HG03108 (cell line): ENCODE measurements around the gene ACBD6.

ENCODE experiments used
- ATAC-seq: cut with Tn5 transposase; IDR thresholded peaks from one replicate; pipeline ENCODE4 v1.9.1; 2021; ENCODE audit warnings: moderate library complexity; ENCODE audit not compliant: unreplicated experiment

The ACBD6 gene

GRCh38 chr1:180527101-180527669, 24.8 kb upstream of the ACBD6 start:
- ATAC-seq, result no peak

- ATAC-seq, result no peak
Measured at GRCh38 chr1:180525715-180526039, 23.3 kb upstream of the ACBD6 start.

GRCh38 chr1:180524915-180525714, 22.7 kb upstream of the ACBD6 start:
- ATAC-seq, result no peak

GRCh38 chr1:180524160-180524914, 22.0 kb upstream of the ACBD6 start:
- ATAC-seq, result no peak

GRCh38 chr1:180522213-180522515, 19.8 kb upstream of the ACBD6 start:
- ATAC-seq, result no peak

GRCh38 chr1:180521474-180522212, 19.3 kb upstream of the ACBD6 start:
- no peak for ATAC-seq

- ATAC-seq, result no peak
Measured at GRCh38 chr1:180519846-180520245, 17.5 kb upstream of the ACBD6 start.

GRCh38 chr1:180515857-180516388, 13.5 kb upstream of the ACBD6 start:
- ATAC-seq, result peak; percentile 91

GRCh38 chr1:180515364-180515763, 13.0 kb upstream of the ACBD6 start:
- no peak for ATAC-seq

- ATAC-seq, result no peak
Measured at GRCh38 chr1:180513531-180513930, 11.2 kb upstream of the ACBD6 start.

GRCh38 chr1:180510882-180511281, 8.5 kb upstream of the ACBD6 start:
- ATAC-seq, result no peak

GRCh38 chr1:180508725-180509097, 6.3 kb upstream of the ACBD6 start:
- no peak for ATAC-seq

GRCh38 chr1:180507795-180508724, 5.7 kb upstream of the ACBD6 start:
- ATAC-seq, result no peak

GRCh38 chr1:180505732-180506335, 3.5 kb upstream of the ACBD6 start:
- ATAC-seq, result no peak

GRCh38 chr1:180504186-180504585, 1.8 kb upstream of the ACBD6 start:
- ATAC-seq, result no peak

- ATAC-seq, result no peak
Measured at GRCh38 chr1:180503280-180503862, 994 bp upstream of the ACBD6 start.

GRCh38 chr1:180501865-180502360, 464 bp downstream of the ACBD6 start:
- no peak for ATAC-seq

- no peak for ATAC-seq
Measured at GRCh38 chr1:180500689-180501088, 1.7 kb downstream of the ACBD6 start.

- no peak for ATAC-seq
Measured at GRCh38 chr1:180498594-180498993, 3.8 kb downstream of the ACBD6 start.
